HL-60 (cell line): ENCODE results near the gene BRF1.

Experiments used
- CTCF ChIP-seq: IDR thresholded peaks from one replicate; pipeline ENCODE4 v1.5.1; 2011; ENCODE audit warnings: low read length, control low read depth, inconsistent platforms; ENCODE audit not compliant: insufficient read depth
- POLR2AphosphoS5 ChIP-seq: IDR thresholded peaks from 2 replicates; pipeline ENCODE4 v1.6.1; 2012; ENCODE audit warnings: low read depth
- SPI1 ChIP-seq: IDR thresholded peaks from 2 replicates; pipeline ENCODE4 v1.6.1; 2012; ENCODE audit warnings: low read depth, mild to moderate bottlenecking, borderline replicate concordance
- TF ChIP-seq, protein P1 (sequence below): IDR thresholded peaks from 2 replicates; pipeline ENCODE4 v1.6.1; 2012; ENCODE audit warnings: low read depth; ENCODE audit not compliant: insufficient replicate concordance

DNA sequence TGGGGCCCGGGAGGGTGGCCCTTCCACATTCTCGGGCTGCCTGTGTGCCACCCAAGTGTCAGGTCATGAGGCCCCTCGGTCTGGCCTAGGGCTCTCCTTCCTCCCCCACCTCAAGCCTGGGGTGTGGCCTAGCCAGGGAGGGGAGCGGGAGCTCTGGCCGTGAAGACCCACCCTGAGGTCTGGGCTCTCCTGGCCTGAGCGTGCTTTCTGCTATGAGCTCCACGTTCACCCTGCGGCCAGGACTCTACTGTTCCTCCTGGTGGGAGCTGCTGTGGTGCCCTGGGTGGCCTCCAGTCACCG, 25.7 kb upstream of the BRF1 start:
- no peak for TF ChIP-seq CTCF
- TF ChIP-seq POLR2AphosphoS5: no peak
- TF ChIP-seq, protein P1, sequence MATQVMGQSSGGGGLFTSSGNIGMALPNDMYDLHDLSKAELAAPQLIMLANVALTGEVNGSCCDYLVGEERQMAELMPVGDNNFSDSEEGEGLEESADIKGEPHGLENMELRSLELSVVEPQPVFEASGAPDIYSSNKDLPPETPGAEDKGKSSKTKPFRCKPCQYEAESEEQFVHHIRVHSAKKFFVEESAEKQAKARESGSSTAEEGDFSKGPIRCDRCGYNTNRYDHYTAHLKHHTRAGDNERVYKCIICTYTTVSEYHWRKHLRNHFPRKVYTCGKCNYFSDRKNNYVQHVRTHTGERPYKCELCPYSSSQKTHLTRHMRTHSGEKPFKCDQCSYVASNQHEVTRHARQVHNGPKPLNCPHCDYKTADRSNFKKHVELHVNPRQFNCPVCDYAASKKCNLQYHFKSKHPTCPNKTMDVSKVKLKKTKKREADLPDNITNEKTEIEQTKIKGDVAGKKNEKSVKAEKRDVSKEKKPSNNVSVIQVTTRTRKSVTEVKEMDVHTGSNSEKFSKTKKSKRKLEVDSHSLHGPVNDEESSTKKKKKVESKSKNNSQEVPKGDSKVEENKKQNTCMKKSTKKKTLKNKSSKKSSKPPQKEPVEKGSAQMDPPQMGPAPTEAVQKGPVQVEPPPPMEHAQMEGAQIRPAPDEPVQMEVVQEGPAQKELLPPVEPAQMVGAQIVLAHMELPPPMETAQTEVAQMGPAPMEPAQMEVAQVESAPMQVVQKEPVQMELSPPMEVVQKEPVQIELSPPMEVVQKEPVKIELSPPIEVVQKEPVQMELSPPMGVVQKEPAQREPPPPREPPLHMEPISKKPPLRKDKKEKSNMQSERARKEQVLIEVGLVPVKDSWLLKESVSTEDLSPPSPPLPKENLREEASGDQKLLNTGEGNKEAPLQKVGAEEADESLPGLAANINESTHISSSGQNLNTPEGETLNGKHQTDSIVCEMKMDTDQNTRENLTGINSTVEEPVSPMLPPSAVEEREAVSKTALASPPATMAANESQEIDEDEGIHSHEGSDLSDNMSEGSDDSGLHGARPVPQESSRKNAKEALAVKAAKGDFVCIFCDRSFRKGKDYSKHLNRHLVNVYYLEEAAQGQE: no peak
- TF ChIP-seq SPI1: no peak
